SH-SY5Y (cell line): Measurements from ENCODE around the gene QPCTL.

Source experiments
- GATA2 ChIP-seq: IDR thresholded peaks from 2 replicates; pipeline ENCODE4 v1.6.1; 2011; ENCODE audit warnings: mild to moderate bottlenecking, low read depth, low read length
- GATA3 ChIP-seq: IDR thresholded peaks from 2 replicates; pipeline ENCODE4 v1.6.1; 2011; ENCODE audit warnings: low read depth, mild to moderate bottlenecking, low read length, moderate library complexity

GRCh38 chr19:45753548-45753947, 61.1 kb downstream of the QPCTL start:
- no peak for TF ChIP-seq GATA3
- no peak for TF ChIP-seq GATA2
